ENCODE data around the gene HS1BP3. TPM values are rescaled to one million over a fixed set of nuclear protein-coding genes. Genes with fewer than 3 reads are reported as not detected.

The HS1BP3 gene
- total and polyA plus RNA-seq, 2 experiments from 2014 or later, result 10.5 to 10.6 TPM

DNA sequence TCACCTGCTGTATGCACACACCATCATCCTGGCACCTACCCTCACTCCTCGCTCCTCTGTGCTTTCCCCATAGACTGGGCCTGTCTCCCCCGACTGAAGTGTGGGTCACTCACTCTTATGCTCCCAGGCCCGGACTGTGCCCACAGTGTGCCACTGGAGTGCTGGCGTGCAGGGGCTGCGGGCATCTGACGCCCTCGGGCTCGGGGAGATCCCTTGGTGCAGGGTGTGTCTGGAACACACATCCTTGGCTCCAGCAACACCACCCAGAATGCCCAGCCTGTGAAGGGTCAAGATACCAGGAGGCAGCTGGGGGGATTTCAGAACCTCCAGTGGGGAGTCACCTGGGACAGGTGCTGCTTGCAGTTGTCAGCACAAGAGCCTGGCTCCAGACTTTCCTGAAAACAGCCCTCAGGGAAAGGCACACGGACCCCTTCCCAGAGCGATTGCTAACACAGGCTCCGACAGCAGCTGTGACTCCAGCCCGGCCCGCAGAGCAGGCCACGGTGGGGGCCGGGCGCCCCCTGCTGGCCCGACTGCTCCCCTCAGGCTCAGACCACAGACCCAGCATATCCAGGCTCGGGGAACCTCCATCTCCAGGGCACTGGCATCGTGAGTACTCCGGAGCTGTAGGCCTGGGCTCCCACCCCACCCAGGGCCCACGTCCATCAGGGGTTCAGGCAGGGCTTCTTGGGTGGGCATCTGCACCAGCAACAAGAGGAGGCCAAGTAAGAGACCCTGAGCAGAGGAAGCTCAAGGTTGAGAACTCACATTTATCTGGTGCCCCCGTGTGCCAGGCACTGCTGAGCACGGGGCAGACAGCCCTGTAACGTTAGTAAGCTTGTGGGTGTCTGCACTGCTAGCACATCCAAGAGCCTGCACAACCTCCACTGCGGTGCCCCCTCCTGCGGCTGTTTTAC is 8.6 kb downstream of the HS1BP3 start:
- no peak overlapping the region for H3K9ac ChIP-seq
- H3K27me3 ChIP-seq (replicated peaks; ENCODE audit: insufficient read depth), result no peaks in the 10 kb centered on the region
- peak; percentile 85 for DNase-seq
- H2AFZ ChIP-seq, result no peak overlapping the region
- H3K79me2 ChIP-seq (ENCODE audit: insufficient read depth), result no peaks in the 10 kb centered on the region
- H3K27ac ChIP-seq, result no peak overlapping the region
- H3K9me2 ChIP-seq (ENCODE audit: insufficient read depth), result no peaks in the 10 kb centered on the region
- no peaks in the 10 kb centered on the region for H3K9me3 ChIP-seq (ENCODE audit: low read depth)
- no peak for TF ChIP-seq EZH2phosphoT487 (IDR thresholded peaks at IDR 0.05; ENCODE audit: insufficient read depth, low read depth)
- TF ChIP-seq EZH2 (IDR thresholded peaks at IDR 0.05; ENCODE audit: insufficient read depth, poor library complexity, severe bottlenecking), result no peak
- no peak overlapping the region for H3K4me3 ChIP-seq
- no peaks in the 10 kb centered on the region for H3K36me3 ChIP-seq (ENCODE audit: low read depth)
- WGBS, 2 experiments (ENCODE audit: low coverage in 1 of 2, low lambda C conversion rate in 2 of 2, missing lambda C conversion rate in 2 of 2), result 25 to 27% methylated on average over 26 of the region's 26 CpGs
- no peaks in the 10 kb centered on the region for H4K20me1 ChIP-seq (ENCODE audit: insufficient read depth)
- H3F3A ChIP-seq (ENCODE audit: insufficient read depth), result no peaks in the 10 kb centered on the region
- H3K4me1 ChIP-seq (ENCODE audit: insufficient read depth), result no peaks in the 10 kb centered on the region; the same call in 1 of the 2 replicates
- no peak overlapping the region for H3K4me2 ChIP-seq (ENCODE audit: unreplicated experiment)
- in situ Hi-C loops (cut with MboI), result loop anchor here (10.0 kb wide), 1 partner anchor 208 kb away; no protein-coding TSS in a partner anchor

DNA sequence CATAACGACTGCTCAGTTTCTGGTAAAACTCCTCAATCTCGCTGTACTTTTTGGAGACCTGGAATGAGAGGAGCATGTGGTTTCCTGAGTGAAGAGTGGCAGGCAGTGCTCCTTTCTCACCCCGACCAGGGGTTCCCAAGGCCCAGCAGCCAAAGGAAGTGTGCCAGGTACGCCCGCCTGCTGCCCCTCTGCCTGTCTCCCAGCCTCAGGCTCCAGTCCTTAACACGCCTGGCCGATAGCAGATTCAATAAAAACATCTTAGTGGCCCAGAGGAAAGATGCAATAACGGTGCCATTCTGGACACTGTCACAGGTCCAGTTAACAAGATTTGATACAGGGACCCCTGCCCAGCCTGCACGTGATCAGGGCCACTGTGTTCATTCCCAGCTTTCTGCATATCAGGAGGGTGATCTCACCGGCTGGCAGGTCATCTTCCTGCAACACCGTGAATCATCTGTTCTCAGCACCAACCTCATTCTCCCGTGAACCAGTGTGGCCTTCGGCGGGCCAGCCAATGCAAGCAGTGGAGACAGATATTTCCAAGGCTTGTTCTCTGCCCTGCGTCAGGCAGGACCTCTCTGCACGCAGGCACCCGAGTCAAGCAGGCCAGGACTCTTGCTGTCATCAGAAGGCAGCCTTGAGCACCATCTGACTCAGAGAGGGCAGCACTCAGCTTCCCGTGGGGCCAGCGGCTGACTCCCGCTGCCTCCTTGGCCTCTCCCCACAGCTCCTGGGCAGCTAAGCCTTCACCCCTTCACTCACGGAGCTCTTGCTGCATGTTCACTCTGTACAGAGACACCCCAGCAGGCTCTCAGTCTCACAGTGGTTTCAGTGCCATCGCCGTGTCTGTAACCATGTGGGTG is 9.5 kb downstream of the HS1BP3 start:
- H3K36me3 ChIP-seq (ENCODE audit: low read depth), result no peaks in the 10 kb centered on the region
- H3K4me3 ChIP-seq, result no peak overlapping the region
- peak; percentile 76 for DNase-seq
- no peak overlapping the region for H3K4me2 ChIP-seq (ENCODE audit: unreplicated experiment)
- H3F3A ChIP-seq (ENCODE audit: insufficient read depth), result no peaks in the 10 kb centered on the region
- H3K9me2 ChIP-seq (ENCODE audit: insufficient read depth), result no peaks in the 10 kb centered on the region
- no peaks in the 10 kb centered on the region; the same call in 1 of the 2 replicates for H3K4me1 ChIP-seq (ENCODE audit: insufficient read depth)
- H4K20me1 ChIP-seq (ENCODE audit: insufficient read depth), result no peaks in the 10 kb centered on the region
- TF ChIP-seq EZH2 (IDR thresholded peaks at IDR 0.05; ENCODE audit: insufficient read depth, poor library complexity, severe bottlenecking) (no peak), EZH2phosphoT487 (IDR thresholded peaks at IDR 0.05; ENCODE audit: insufficient read depth, low read depth) (no peak)
- H2AFZ ChIP-seq, result no peak overlapping the region
- 68 to 70% methylated on average over 23 of the region's 23 CpGs for WGBS, 2 experiments (ENCODE audit: low coverage in 1 of 2, low lambda C conversion rate in 2 of 2, missing lambda C conversion rate in 2 of 2)
- H3K9me3 ChIP-seq (ENCODE audit: low read depth), result no peaks in the 10 kb centered on the region
- in situ Hi-C loops (cut with MboI), result loop anchor here (10.0 kb wide), 1 partner anchor 207 kb away; no protein-coding TSS in a partner anchor
- H3K27ac ChIP-seq, result no peak overlapping the region
- H3K27me3 ChIP-seq (replicated peaks; ENCODE audit: insufficient read depth), result no peaks in the 10 kb centered on the region
- H3K79me2 ChIP-seq (ENCODE audit: insufficient read depth), result no peaks in the 10 kb centered on the region
- no peak overlapping the region for H3K9ac ChIP-seq

DNA sequence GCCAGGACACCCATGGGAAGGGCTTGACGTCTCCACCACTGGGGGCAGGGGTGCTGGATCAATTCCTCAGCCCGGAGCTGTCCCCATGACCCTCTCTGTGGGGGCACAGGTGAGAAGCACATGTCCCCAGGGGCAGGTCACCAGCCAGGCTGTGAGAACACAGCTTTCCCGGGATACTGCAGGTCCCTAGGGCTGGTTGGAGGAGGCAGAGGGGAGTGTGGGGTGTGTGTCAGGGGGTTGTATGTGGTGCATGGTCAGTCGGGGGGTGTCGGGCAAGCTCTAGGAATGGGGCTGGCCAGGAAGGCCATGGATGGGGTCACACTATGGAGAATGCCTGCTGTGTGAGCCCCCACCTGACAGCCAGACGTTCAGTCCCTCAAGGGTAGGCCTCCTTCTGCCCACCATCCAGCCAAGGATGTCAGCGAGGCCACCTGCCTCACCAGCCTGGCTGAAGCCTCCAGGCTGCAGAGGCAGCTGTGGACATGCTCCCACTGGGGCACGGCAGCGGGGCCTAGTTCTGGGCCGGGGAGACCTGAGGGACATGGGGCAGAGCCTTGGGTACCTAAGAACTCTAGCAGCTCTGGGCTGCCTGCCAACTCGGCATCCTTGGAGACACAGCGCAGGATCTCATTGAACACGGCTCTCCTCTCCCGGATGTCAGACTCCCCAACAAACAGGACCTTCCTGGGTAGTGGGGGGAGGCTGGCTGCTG is 10.3 kb downstream of the HS1BP3 start:
- Histone ChIP-seq H3K9me2 (ENCODE audit: insufficient read depth) (no peaks in the 10 kb centered on the region), H3K4me3 (no peak overlapping the region), H3K4me1 (ENCODE audit: insufficient read depth) (peaks cover 1% of the 10 kb centered on the region), H3K79me2 (ENCODE audit: insufficient read depth) (no peaks in the 10 kb centered on the region), H3K36me3 (ENCODE audit: low read depth) (no peaks in the 10 kb centered on the region), H2AFZ (no peak overlapping the region), H3K9me3 (ENCODE audit: low read depth) (no peaks in the 10 kb centered on the region), H4K20me1 (ENCODE audit: insufficient read depth) (no peaks in the 10 kb centered on the region), H3F3A (ENCODE audit: insufficient read depth) (no peaks in the 10 kb centered on the region), H3K4me2 (ENCODE audit: unreplicated experiment) (no peak overlapping the region), H3K27ac (no peak overlapping the region), H3K27me3 (replicated peaks; ENCODE audit: insufficient read depth) (no peaks in the 10 kb centered on the region), H3K9ac (no peak overlapping the region)
- DNase-seq, result no peak
- in situ Hi-C loops (cut with MboI), result loop anchor here (10.0 kb wide), 1 partner anchor 206 kb away; no protein-coding TSS in a partner anchor
- 84 to 88% methylated on average over 13 to 14 of the region's 14 CpGs for WGBS, 2 experiments (ENCODE audit: low coverage in 1 of 2, low lambda C conversion rate in 2 of 2, missing lambda C conversion rate in 2 of 2)
- no peak for TF ChIP-seq EZH2phosphoT487 (IDR thresholded peaks at IDR 0.05; ENCODE audit: insufficient read depth, low read depth)
- TF ChIP-seq EZH2 (IDR thresholded peaks at IDR 0.05; ENCODE audit: insufficient read depth, poor library complexity, severe bottlenecking), result no peak

All from GM23248 (cell line).